NCI-H1930 (cell line): ENCODE data around the gene HTRA3.
A peak's percentile ranks its signal among the peaks of the same experiment; 100 is the strongest.

ENCODE experiments used
- DNase-seq, 2 experiments: peaks; one replicate each; lab custom pipeline; 2025; lab: John Stamatoyannopoulos, UW

HTRA3 gene

GRCh38 chr4:8266508-8266907 lies 3.0 kb upstream of the HTRA3 start:
- DNase-seq, result no peak

- peak in 1 of 2 experiments; percentile 12 for DNase-seq
Measured at GRCh38 chr4:8267077-8267476, 2.5 kb upstream of the HTRA3 start.

DNA sequence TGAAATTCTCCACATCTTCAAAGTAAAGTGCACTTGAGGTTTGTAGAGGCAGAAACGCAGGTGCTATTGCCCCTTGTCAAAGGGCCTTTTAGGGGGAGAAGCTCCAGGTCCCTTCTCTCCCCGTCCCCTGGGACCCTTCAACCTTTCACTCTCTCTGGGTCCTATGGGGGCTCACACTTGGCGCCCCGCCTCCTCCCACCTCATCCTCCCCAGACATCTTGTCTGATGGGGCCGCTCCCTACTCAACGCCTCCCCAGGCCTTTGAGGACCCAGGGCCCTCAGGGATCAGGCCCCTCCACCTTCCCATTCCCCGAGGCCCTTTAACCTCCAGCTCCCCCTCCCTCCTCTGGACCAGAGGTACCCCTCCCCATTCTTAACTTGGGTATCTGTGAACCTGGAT lies 1.3 kb upstream of the HTRA3 start:
- no peak for DNase-seq

DNA sequence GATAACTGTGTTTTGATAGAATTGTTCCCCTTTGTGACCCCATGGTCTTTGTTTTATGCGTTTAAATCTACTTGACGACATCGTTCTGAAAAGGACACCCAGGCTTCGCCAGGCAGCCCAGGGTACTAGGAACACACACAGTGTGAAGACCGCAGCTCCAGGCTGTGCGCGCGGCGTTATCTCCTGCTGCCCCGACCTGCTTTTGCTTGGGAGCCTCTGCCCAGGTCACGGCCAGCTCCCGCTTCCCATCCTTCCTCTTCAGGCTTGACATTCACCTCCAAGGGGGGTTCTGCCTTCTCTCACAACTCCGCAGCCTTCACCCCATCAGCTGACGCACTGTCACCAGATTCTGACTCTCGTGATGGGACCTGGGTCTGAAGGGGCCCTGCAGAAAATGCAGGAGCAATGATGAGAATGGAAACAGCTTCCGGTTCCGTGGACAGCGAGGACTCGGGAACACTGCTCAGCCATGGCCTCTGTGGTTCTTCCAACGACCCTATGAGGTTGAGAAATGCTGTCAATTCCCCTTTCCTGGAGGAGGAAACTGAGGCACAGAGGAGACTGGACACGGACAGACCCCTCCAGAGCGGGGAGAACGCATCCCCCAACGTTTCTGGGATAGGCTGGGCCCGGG lies 536 bp upstream of the HTRA3 start:
- no peak for DNase-seq

- DNase-seq, result no peak
Measured at GRCh38 chr4:8270418-8270771, 841 bp downstream of the HTRA3 start.

DNA sequence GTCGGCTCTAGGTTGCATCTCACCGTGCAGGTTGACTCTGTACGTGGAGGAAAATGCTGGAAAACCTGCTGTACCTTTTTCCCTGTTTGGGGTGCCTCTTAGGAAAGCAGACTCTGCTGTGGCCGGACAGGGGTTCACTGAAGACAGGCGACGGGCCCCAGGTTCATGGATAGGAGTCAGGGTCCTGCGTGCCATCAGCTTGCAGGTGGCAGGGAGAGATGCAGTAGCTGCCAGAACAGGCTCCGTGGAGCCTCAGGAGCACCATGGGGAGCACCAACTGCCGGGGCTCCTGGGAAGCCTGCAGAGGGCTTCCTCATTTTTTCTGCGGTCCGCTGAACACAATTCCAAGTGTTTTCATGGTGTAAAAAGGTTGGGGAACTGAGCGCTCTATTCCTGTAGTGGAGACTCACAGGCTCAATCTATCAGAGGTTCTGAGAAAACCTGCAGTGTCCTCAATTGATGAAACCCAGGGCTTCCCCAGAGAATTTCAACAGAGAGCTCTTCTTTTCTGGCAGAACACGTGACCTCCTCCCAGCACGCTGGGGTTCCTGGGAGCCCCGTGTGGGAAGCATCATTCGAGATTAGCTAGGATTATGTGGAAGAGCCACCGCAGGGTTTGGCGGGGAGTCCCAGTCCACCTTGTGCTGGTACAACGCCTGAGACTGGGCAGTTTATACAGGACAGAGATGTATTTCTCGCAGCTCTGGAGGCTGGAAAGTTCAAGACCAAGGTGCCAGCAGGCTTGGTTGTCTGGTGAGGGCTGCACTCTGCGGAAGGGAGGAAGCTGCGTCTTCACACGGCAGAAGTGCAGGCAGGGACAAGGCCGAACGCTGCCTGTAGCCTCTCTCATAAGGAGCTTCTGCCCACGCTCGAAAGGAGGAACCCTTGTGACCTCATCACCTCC lies 1.6 kb downstream of the HTRA3 start:
- no peak for DNase-seq

GRCh38 chr4:8271821-8272220 lies 2.3 kb downstream of the HTRA3 start:
- DNase-seq, result no peak

DNA sequence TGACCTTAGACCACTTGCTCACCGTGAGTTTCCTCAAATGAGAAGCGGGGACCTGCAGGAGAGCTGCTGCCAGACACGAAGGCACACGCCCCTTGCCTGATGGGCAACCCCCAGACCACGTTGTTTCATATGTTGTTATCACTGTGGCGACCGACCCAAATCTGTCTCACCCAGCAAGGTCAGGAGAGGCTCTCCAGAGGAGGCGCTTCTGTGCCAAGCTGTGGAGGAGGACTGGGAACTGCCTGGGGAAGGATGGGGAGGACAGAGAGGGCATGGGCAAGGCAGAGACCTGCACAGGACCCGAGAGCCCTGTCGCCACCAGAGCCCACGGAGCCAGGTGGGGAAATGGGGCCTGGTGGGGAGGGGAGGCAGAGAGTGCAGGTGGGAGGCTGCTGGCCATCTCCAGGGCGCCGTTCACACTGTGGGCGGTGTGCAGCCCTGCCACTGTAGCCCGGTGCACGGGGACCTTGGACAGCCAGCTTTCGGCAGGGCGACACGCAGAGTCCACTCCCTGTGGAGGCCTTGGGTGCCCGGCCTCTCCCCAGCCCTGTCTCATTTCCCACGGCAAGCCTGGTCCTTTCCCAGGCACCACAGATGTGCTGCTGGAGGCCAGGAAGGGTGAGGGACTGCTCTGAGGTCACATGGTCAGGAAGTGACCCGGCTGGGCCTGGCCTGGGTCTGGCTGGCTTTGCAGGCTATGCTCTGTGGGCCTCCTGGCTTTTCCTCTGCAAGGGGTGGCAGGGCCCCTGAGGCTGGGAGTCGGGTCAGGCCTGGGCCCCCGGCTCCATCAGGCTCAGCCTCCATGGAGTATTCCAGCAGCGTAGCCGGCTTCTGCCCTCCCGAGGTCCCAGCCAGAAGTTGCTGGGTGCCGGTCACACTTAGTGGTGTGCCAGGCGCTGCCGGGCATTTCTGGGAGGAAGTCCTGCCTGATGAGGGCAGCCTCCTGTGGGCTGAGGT lies 3.2 kb downstream of the HTRA3 start:
- DNase-seq, result no peak

DNA sequence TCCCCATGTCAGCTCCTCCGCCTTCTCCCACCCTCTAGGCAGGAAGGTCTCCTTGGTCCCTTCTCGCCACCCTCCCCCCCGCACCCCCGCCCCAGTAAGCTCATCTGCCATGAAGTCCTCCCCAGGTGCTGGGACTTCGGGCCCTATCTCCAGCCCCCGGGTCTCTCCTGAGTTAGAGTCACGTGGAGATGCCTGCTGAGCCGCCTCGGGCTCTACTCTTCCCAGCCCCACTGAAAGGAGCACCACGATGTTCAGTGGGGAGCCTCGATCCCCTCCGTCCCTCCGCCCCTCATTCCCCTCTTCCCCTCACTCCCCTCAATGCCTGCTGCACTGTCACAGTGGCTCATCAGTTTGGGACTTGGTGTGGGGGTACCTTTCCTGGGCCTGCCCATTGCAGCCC lies 3.9 kb downstream of the HTRA3 start:
- no peak for DNase-seq

DNA sequence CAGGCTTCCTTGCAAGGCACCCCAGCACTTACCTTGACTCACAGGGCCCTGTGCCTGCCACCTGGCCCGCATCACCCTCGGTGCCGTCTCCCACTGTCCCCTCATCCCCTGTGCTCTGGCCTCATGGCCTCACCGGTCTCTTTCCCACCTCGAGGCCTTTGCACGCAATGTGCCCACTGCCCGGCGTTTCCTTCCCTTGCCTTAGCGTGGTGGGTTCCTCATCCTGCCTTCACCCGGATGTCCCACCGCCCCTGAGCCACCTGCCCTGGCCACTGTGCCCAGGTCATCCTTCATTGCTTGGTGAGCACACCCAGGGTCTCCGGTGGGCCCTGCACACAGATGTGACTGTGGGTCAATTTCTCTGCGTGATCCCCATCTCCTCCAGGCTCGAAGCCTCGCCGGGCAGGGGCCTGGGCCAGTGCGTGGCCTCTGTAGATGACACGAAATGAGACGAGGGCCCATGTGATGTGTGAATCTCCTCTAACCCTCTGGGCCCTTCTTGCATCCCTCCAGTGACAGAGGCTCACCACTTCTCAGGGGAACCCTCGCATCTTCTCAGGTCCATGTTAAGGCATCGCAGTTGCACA lies 4.6 kb downstream of the HTRA3 start:
- DNase-seq, result no peak

DNA sequence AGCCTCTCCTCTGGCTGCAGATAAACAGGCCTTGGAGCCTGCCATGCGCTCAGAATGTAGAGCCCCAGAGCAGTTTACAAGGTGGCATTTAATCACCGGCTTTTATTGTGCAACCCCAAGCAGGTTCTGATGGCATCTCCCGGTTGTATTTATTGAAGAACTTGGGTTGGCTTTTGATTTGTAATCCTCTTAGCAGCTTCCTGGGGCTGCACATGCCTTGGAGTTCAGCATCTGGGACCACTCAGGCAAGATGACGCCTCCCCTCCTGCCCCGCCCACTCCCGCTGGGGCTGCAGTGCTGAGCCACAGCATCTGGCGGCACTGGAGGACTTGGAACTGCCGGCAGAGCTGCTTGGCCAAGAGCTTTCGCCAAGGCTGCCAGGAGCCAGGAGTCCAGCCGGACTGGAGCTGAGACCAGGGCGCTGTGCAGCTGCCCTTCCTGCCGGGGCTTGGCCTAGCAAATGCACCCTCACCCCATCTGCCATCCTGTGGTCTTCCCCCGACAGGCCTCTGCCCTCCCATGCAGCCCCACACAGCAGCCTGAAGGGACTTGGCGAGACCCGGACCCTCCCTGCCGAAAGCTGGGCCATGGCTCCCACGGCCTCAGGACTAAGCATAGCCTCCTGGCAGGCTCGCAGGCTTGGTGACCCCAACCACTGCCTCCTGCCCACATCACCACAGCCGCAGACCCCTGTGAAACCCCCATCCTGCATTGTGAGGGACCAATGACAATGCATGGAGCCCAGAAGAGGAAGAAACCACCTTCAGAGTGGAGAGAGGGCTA lies 5.4 kb downstream of the HTRA3 start:
- DNase-seq, result no peak

DNA sequence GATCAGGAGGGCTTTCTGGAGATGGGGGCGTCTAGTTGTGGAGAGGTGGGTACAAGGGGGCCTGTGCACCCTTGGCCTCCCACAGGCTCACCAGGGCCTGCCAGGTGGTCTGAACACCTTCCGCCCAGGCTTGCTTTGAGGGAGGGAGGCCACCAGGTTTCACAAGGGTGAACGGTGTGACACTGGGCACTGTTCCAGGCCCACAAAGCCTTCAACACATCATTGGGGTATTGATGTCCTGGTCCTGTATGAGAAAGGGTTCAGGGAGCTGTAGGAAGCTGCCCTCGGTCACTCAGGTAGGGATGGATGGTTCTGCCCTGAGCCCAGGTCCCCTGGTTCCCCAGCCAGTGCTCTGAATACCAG lies 6.0 kb downstream of the HTRA3 start:
- DNase-seq, result no peak

- no peak for DNase-seq
Measured at GRCh38 chr4:8276358-8277240, 7.0 kb downstream of the HTRA3 start.

GRCh38 chr4:8277356-8278008 lies 7.9 kb downstream of the HTRA3 start:
- no peak for DNase-seq

DNA sequence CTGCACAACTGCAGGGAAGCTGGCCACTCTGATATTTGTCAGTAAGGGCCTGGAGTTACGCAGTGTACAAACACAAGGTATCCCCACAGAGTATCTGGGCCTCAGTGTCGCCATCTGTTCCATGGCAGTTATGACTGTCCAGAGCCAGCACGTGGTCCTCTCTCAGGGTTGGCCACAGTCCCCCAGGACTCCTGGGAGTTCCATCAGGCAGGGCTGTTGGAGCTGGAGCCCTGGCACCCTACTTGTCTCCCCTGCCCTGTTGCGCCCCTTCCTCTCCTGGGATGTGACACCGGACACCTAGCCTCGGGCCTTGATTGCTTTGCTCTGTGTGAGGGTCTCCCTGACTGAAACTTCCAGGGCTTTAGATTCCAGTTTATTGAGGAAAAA lies 8.4 kb downstream of the HTRA3 start:
- no peak for DNase-seq

DNA sequence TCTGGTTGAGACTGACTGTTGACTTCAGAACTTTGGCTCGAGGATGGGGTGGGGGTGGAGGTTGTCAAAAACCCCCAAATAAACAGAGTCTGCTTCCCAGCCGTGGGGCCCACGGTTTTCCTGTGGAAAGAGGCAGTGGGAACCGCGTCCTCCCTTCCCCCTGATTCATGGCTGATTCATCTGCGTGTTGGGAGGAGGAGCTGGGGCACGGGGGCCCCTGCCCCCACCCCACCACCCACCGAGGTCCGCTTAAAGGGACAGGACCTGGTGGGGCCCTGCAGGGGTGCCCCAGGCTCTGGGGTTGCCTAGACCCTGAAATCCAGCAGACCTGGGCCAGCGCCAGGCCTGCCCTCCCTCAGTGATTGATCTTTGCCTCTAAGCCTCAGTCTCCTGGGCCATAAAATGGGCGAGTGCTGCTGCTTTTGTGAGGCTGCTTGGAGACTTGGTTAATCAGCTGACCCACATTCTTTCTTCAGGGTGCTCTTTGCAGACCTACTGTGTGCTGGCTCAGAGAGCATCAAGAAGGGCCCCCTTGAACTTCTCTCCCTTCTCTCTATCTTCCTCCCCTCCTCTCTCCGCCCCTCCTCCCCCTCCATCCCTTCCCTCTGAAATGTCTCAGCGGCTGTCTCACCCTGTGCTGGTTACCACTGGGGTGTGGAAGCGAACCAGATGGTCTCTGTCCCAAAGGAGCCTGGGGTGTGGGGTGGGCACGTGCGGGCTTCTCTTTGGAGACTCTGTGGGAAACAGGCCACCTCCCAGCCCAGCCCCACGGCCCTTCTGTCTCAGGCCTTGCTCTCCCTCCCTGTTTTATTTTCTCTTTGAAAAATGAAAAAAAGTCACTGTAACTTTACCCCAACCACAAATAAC lies 9.1 kb downstream of the HTRA3 start:
- DNase-seq, result no peak

GRCh38 chr4:8279321-8280157 lies 10.0 kb downstream of the HTRA3 start:
- DNase-seq, result no peak
